ENCODE data around the gene TMEM170B.

Gene TMEM170B

DNA sequence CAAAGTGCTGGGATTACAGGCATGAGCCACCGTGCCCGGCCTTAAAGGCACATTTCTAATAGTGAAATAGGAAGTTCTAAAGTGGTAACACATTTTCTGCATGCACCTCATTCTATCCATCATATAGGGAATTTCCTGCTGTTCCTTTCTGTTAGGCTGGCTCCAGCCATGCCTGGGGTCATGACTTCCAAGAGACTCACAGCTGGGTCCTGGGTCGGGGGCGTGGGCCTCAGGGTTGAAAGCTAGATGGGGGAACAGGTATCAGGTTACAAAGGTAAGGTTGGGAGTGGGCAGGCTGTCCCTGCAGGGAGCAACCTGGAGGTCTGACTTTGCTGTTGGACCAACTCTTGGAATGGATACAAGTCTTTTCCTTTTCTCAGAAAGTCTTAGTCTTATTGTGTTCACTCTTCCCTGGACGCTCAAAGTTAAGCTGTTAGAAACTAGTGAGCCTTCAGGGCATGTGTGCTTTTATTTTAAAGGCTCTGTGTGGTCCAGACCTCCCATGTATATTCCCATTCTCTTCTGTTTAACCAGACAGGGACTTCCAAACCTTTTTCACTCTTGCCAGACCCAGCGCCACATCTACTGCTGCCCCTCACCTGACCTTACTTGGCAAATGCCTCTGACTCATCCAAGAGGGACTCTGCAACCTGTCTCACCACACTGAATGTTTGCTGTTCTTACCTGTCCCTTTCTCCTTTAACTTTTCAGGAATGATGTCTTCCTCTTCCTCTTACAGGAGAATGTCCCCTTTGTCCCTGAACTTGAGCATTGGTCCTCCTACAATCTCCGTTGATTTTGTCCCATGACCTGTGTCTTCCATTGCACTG, 64.4 kb downstream of the TMEM170B start:
- TF ChIP-seq TCF4 (CRISPR knock-in tag; IDR thresholded peaks at IDR 0.05; ENCODE audit: borderline replicate concordance) (no peak), ISL1 (CRISPR knock-in tag; IDR thresholded peaks at IDR 0.05) (no peak), ZNF70 (CRISPR knock-in tag; IDR thresholded peaks at IDR 0.05) (no peak), BACH2 (CRISPR knock-in tag; IDR thresholded peaks at IDR 0.05; ENCODE audit: borderline replicate concordance) (no peak), ZC3H10 (CRISPR knock-in tag; IDR thresholded peaks at IDR 0.05) (no peak), PPARA (CRISPR knock-in tag; IDR thresholded peaks at IDR 0.05; ENCODE audit: borderline replicate concordance) (no peak), ZFP30 (CRISPR knock-in tag; IDR thresholded peaks at IDR 0.05) (no peak), GLIS3 (CRISPR knock-in tag; IDR thresholded peaks at IDR 0.05) (no peak), ARNTL (CRISPR knock-in tag; IDR thresholded peaks at IDR 0.05; ENCODE audit: borderline replicate concordance, low read depth) (no peak), ESRRG (CRISPR knock-in tag; IDR thresholded peaks at IDR 0.05) (no peak), ZNF8 (CRISPR knock-in tag; IDR thresholded peaks at IDR 0.05) (no peak)
- TF ChIP-seq, protein P1, sequence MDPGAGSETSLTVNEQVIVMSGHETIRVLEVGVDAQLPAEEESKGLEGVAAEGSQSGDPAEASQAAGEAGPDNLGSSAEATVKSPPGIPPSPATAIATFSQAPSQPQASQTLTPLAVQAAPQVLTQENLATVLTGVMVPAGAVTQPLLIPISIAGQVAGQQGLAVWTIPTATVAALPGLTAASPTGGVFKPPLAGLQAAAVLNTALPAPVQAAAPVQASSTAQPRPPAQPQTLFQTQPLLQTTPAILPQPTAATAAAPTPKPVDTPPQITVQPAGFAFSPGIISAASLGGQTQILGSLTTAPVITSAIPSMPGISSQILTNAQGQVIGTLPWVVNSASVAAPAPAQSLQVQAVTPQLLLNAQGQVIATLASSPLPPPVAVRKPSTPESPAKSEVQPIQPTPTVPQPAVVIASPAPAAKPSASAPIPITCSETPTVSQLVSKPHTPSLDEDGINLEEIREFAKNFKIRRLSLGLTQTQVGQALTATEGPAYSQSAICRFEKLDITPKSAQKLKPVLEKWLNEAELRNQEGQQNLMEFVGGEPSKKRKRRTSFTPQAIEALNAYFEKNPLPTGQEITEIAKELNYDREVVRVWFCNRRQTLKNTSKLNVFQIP (CRISPR knock-in tag; IDR thresholded peaks at IDR 0.05; ENCODE audit: borderline replicate concordance, low read depth): no peak

DNA sequence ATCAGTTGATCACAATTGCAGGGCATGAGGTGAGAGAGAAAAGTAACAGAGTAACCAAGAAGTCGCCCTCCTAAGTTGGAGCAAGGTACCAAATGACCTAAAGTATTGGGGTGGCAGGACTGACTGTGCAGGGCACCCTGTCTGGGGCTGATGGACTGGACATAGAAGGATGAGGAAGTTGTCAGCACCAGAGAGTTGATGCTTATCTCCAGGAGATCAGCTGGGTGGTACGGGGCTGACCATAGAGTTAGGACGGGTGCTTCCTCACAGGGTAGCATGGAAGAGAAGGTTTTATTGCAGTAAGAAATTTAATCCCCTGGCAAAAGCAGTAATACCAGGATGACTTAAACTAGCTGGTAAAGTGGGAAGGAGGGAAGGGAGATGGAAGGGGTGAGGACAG, 66.7 kb downstream of the TMEM170B start:
- TF ChIP-seq TOX (CRISPR knock-in tag; IDR thresholded peaks at IDR 0.05; ENCODE audit: borderline replicate concordance) (no peak), ZNF70 (CRISPR knock-in tag; IDR thresholded peaks at IDR 0.05) (no peak)
- ATAC-seq: no peak

More for the DNA sequence above, 64.4 kb downstream of the TMEM170B start:
- ATAC-seq: no peak

DNA sequence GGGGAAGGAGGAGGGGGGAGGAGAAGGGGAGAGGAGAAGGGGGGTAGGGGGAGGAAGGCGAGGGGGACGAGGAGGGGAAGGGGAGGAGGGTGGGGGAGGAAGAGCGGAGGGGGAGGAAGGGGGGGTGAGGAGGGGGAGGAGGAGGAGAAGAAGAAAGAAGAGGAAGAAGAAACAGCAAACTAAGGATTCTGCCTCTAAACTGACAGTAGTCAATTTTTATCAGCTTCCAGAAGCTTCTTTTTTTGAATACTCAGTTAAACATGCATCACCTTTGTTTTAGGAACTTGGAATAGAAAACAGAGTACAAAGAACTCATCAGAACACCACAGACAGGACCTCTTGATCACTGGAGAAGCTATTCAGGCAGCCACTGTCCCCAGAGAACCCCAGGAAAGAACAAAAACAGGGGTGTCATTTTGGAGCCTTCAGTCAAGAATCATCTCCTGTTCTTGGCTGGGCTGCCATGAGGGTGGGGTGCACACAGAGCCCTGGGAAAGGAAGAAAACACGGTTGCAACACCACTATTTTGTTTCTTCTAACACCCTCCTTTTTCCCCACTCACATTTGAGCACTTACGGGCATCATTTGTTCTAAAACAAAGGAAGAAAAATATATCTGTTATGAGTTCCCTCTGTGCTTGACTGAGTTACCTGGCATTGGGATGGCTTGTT, 67.4 kb downstream of the TMEM170B start:
- TF ChIP-seq, protein P2, sequence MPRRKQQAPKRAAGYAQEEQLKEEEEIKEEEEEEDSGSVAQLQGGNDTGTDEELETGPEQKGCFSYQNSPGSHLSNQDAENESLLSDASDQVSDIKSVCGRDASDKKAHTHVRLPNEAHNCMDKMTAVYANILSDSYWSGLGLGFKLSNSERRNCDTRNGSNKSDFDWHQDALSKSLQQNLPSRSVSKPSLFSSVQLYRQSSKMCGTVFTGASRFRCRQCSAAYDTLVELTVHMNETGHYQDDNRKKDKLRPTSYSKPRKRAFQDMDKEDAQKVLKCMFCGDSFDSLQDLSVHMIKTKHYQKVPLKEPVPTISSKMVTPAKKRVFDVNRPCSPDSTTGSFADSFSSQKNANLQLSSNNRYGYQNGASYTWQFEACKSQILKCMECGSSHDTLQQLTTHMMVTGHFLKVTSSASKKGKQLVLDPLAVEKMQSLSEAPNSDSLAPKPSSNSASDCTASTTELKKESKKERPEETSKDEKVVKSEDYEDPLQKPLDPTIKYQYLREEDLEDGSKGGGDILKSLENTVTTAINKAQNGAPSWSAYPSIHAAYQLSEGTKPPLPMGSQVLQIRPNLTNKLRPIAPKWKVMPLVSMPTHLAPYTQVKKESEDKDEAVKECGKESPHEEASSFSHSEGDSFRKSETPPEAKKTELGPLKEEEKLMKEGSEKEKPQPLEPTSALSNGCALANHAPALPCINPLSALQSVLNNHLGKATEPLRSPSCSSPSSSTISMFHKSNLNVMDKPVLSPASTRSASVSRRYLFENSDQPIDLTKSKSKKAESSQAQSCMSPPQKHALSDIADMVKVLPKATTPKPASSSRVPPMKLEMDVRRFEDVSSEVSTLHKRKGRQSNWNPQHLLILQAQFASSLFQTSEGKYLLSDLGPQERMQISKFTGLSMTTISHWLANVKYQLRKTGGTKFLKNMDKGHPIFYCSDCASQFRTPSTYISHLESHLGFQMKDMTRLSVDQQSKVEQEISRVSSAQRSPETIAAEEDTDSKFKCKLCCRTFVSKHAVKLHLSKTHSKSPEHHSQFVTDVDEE (CRISPR knock-in tag; IDR thresholded peaks at IDR 0.05): no peak
- TF ChIP-seq CSDC2 (CRISPR knock-in tag; IDR thresholded peaks at IDR 0.05) (no peak), ZNF8 (CRISPR knock-in tag; IDR thresholded peaks at IDR 0.05) (no peak), ZNF70 (CRISPR knock-in tag; IDR thresholded peaks at IDR 0.05) (no peak), GLIS3 (CRISPR knock-in tag; IDR thresholded peaks at IDR 0.05) (no peak), TCF4 (CRISPR knock-in tag; IDR thresholded peaks at IDR 0.05; ENCODE audit: borderline replicate concordance) (no peak), ZNF565 (CRISPR knock-in tag; conservative IDR thresholded peaks at IDR 0.05; ENCODE audit: low read depth) (no peak), ZC3H10 (CRISPR knock-in tag; IDR thresholded peaks at IDR 0.05) (no peak), ZFP3 (CRISPR knock-in tag; IDR thresholded peaks at IDR 0.05) (no peak), OSR1 (CRISPR knock-in tag; IDR thresholded peaks at IDR 0.05) (no peak), PPARA (CRISPR knock-in tag; IDR thresholded peaks at IDR 0.05; ENCODE audit: borderline replicate concordance) (no peak), ARNTL (CRISPR knock-in tag; IDR thresholded peaks at IDR 0.05; ENCODE audit: borderline replicate concordance, low read depth) (no peak), ESRRG (CRISPR knock-in tag; IDR thresholded peaks at IDR 0.05) (no peak), ISL1 (CRISPR knock-in tag; IDR thresholded peaks at IDR 0.05) (no peak), ZFP30 (CRISPR knock-in tag; IDR thresholded peaks at IDR 0.05) (no peak), RARB (CRISPR knock-in tag; IDR thresholded peaks at IDR 0.05) (no peak), BACH2 (CRISPR knock-in tag; IDR thresholded peaks at IDR 0.05; ENCODE audit: borderline replicate concordance) (no peak)
- TF ChIP-seq, protein P3, sequence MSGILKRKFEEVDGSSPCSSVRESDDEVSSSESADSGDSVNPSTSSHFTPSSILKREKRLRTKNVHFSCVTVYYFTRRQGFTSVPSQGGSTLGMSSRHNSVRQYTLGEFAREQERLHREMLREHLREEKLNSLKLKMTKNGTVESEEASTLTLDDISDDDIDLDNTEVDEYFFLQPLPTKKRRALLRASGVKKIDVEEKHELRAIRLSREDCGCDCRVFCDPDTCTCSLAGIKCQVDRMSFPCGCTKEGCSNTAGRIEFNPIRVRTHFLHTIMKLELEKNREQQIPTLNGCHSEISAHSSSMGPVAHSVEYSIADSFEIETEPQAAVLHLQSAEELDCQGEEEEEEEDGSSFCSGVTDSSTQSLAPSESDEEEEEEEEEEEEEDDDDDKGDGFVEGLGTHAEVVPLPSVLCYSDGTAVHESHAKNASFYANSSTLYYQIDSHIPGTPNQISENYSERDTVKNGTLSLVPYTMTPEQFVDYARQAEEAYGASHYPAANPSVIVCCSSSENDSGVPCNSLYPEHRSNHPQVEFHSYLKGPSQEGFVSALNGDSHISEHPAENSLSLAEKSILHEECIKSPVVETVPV (CRISPR knock-in tag; IDR thresholded peaks at IDR 0.05): no peak
- TF ChIP-seq, protein P1 (CRISPR knock-in tag; IDR thresholded peaks at IDR 0.05; ENCODE audit: borderline replicate concordance, low read depth): no peak
- TF ChIP-seq, protein P4, sequence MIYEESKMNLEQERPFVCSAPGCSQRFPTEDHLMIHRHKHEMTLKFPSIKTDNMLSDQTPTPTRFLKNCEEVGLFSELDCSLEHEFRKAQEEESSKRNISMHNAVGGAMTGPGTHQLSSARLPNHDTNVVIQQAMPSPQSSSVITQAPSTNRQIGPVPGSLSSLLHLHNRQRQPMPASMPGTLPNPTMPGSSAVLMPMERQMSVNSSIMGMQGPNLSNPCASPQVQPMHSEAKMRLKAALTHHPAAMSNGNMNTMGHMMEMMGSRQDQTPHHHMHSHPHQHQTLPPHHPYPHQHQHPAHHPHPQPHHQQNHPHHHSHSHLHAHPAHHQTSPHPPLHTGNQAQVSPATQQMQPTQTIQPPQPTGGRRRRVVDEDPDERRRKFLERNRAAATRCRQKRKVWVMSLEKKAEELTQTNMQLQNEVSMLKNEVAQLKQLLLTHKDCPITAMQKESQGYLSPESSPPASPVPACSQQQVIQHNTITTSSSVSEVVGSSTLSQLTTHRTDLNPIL (CRISPR knock-in tag; IDR thresholded peaks at IDR 0.05; ENCODE audit: low read depth): no peak
- no peak for ATAC-seq
